GM10847 (cell line): ENCODE measurements around the gene NRK.

ENCODE experiments used
- POLR2A ChIP-seq: IDR thresholded peaks from 2 replicates; pipeline ENCODE4 v1.6.1; 2011; ENCODE audit not compliant: insufficient read length; ENCODE audit errors: extremely low read depth

The NRK gene, protein sequence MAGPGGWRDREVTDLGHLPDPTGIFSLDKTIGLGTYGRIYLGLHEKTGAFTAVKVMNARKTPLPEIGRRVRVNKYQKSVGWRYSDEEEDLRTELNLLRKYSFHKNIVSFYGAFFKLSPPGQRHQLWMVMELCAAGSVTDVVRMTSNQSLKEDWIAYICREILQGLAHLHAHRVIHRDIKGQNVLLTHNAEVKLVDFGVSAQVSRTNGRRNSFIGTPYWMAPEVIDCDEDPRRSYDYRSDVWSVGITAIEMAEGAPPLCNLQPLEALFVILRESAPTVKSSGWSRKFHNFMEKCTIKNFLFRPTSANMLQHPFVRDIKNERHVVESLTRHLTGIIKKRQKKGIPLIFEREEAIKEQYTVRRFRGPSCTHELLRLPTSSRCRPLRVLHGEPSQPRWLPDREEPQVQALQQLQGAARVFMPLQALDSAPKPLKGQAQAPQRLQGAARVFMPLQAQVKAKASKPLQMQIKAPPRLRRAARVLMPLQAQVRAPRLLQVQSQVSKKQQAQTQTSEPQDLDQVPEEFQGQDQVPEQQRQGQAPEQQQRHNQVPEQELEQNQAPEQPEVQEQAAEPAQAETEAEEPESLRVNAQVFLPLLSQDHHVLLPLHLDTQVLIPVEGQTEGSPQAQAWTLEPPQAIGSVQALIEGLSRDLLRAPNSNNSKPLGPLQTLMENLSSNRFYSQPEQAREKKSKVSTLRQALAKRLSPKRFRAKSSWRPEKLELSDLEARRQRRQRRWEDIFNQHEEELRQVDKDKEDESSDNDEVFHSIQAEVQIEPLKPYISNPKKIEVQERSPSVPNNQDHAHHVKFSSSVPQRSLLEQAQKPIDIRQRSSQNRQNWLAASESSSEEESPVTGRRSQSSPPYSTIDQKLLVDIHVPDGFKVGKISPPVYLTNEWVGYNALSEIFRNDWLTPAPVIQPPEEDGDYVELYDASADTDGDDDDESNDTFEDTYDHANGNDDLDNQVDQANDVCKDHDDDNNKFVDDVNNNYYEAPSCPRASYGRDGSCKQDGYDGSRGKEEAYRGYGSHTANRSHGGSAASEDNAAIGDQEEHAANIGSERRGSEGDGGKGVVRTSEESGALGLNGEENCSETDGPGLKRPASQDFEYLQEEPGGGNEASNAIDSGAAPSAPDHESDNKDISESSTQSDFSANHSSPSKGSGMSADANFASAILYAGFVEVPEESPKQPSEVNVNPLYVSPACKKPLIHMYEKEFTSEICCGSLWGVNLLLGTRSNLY (N-terminal part only)

DNA sequence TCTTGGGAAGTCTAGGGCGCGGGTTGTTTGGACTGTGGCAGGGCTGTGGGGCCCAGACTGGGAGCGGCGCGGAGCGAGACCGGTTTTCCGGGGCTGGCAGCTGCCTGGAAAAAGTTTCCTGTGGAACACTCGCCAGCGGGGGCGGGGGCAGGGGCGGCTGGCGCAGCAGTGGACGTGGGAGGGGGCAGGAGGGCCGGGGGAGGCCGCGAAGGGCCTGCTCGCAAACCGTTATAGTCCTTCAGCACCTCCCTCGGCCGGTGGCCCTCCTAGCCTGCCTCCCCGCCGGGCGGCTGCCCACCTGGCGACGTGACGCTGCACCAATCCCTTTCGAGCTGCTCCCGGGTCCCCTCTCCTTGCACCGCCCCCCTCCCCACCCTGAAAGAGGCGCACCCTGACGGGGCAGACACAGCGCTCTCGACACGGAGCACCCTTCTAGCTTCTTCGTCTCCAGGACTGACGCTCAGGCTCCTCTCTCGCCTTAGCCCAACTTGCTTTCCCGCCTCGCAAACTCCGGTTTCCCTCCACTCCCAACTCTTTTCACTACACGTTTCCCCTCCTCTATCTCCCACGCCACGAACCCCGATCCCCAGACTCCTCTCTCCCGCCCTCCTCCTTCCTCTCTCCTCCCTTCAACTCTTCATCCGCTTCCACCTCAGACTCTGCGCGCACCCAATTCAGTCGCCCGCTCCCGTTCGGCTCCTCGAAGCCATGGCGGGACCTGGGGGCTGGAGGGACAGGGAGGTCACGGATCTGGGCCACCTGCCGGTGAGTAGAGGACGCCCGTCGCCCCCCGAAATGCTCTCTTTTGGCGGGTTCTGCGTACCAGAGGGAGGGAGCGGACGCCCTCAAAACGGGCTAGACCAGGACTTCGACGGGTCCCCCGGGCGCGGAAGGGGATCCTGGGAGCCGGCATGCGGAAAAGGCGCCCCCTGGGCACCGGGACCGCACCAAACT, at the start of gene NRK:
NRK (plus strand) TSS at position 402 of the 954 bp plus-strand sequence; CDS start at position 709, 307 bp downstream.
- TF ChIP-seq POLR2A, result no peak

DNA sequence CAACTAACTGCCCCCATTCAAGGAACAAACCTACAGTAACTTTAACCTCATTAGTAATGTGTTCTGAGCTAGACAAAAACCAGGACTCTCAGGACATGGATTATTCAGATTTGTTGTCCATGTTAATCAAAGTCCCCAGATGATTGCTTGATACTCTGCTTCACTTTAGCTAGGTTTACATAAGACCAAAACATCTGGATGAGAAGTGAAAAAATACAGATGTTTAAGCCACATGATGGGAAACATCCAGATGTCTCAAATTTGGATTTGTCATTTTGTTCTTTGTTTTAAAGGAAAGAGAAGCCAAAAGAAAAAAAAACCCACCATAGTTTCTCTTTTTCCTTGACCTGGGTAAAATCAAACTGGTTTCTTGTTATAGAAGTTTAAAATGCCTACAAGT, 48.5 kb upstream of the NRK start:
- no peak for TF ChIP-seq POLR2A

DNA sequence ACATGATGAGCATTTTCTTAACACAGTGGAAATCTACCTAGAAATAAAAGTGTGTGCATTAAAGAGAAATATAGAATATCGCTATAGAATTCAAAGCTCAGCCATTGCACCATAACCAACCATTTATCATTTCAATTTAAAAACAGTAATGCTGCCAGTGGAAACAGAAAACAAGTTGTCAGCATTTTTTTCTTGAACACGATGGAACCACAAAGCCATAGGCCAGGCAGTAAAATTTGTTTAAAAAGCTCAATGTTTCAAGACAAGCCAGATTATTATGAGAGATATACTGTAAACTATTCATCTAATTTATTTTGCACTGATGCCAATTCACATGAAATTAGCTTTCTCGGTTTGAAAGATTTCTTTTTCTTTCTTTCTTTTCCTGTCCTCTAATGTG, 46.7 kb upstream of the NRK start:
- no peak for TF ChIP-seq POLR2A

DNA sequence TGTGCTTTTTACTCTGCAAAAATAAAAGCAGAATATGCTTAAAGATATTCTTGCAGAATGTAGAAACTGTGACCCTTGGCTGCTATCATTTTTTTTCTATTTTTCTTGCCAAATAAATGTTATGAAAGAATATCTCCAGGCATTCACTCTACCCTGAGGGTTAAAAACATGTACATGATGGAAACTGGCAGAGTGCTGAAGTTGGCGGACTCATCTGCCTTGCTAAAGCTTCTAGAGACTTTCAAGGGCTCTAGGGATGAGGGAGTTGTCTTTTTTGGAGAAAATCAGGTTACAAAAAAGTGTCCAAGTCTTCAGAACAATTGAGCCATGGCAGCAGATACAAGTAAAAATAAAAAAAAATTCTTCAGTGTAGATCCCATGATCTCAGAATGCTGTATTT, 40.5 kb upstream of the NRK start:
- TF ChIP-seq POLR2A, result no peak

DNA sequence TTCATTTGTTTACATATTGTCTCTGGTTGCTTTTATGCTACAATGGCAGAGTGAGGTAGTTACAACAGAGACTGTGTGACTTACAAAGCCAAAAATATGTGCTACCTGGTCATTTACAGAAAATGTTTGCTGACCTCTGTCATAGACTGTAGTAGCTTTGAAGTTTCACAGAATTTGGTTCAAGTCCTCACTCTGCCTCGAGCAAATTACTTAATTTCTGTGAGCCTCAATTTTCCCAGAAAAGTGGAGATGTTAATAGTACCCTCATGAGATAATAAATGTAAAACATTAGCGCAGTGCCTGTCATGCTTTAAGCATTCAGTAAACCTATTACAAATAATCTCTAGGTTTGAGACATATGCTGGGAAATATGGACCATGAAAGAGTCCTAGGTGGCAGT, 18.4 kb upstream of the NRK start:
- no peak for TF ChIP-seq POLR2A

DNA sequence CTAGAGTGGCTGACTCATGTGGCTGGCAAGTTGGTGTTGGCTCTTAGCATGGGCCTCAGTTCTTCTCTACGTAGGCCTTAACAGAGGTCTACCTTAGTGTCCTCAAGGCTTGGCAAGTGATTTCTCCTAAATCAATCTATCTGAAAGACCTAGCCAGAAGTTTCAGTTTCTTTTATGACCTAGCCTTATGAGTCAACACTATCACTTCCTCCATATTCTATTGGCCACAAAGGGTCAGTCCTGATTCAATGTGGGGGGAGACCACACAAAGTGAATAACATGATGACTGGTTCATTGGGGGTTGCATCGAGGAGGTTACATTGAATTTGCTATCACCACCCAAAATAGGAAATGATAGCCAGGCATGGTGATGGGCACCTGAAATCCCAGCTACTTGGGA, 5.8 kb upstream of the NRK start:
- TF ChIP-seq POLR2A, result no peak

DNA sequence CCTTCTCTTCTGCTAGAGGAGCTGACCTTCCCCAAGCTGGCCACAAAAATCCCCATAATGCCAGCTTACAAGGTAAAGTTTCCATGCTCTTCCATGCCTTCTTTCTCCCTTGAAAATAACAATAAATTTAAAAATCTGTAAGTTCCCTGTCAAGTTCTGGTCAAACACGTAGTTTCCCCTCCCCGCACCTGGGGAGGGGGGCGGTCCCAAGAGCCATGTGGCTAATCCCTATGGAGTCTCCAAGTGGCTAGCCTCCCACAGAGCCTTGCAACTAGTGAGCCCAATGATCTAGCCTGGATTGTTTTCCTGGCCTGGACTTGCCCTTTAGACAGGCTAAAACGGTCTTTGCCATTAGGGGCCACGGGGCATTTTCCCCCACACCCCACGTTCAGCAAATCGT, 2.1 kb upstream of the NRK start:
- no peak for TF ChIP-seq POLR2A

DNA sequence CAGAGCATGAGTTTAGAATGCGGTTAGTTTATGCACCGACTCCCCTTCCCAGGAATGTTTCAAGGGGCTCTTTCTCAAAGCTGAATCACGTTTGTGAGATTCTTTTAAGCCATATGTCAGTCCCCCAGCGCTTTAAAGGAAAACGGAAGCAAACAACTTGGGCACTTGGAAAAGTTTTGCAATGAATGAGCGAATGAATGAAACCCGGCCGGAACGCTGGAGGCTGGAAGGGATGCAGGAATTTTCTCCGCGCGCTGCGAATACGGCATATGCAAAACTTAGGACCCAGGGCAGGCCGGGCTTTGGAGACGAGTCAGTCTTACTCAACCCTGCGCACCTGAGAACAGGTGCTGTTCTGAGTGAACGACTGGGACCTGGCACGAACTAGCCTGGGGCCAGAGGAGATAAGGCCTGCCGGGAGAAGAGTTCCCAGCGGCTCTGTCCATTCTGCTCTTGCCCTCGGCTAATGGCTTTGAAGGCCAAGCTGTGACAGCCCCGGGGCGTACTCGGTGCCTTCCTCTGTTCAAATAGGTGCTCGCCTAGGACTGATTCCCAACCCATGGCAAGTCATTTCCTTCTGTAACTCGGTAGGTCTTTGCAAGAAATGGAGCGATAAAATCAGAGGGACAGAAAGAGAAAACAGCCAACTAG, 743 bp upstream of the NRK start:
- no peak for TF ChIP-seq POLR2A

DNA sequence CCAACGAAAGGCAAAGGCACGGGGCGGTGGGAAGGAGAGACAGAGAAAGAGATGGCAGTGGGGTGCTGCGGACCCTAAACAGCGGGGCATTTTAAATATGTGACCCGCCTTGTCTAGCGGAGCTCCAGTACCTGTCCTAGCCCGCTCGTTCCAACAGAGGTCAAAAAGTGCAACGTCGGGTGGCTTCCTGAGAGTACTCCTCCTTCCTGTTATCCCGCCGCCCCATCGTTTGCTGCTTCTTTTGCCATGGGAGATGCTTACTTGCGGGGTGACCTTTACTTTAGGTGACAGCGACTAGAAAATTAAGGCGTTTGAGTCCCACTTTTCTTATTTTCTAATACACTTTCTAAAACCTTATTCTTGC, 735 bp downstream of the NRK start:
- no peak for TF ChIP-seq POLR2A

DNA sequence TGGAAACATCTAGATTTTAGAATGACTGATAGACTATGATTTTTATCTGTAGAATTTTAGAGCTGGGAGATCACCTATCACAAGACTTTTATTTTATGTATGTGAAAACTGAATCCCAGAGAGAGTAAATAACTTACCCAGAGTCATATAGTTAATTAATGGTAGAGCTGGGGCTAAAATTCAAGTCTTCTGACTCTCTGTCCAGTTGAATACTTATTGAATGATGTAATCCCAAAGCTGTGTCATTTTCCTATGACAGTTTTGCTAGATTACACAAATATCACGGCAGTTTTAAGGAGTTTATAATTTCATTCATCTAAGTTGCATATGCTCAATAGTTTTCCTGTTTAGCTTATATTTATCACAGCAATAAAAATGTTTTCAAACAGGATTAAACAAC, 6.7 kb downstream of the NRK start:
- TF ChIP-seq POLR2A, result no peak

DNA sequence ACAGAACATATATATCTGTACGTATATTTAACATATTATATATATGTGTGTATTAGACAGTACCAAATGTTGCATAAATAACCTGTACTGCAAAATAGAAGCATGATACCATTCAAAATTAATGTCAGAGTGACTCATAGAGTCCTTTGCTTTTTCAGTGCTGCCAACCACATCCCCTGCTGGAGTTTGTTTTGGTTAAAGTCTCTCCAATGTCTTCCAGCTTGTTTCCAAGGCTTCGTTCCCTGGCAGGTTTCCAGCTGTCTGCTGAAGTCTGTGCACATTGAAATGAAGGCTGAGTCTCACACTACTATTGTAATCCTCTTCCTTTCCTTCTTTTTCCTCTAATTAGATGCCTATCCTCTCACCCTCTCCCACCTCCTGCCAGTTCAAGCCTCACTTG, 14.9 kb downstream of the NRK start:
- TF ChIP-seq POLR2A, result no peak

DNA sequence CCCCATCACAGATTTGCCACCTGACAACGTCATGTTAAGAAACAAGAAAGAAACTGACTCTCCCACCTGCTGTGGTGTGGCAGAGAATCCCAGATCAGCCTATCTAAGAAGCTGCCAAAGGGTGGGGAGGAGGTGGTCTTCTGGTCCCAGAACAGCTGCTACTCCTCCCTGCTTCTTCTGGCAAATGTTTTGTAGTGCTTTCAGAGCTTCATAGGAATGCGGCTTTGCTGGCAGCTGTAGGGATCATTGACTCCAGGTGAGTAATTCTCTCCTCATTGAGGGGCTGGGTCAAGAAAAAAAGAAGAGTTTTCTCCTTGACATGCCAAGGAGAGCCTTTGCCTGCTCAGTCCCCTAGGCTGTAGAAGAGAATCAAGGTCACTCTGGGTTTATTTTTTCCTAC, 23.3 kb downstream of the NRK start:
- no peak for TF ChIP-seq POLR2A

DNA sequence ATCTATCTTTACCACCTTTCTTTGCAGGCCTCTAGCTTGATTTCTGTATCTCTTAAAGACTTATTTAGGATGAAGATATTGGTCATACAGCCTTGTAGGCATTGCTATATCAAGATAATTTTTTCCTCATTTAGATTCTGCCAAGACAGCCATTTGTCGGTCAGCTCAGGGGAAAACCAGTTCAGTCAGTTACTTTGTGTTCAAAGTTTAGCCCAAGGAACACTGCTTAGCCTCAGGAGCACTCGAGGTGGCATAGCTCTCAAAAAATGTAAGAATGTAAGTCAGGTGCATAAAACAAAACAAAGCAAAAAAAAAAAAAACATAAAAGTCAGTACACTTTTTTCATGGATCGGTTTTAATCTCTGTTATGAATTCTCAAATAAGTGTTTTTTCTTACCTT, 43.4 kb downstream of the NRK start:
- TF ChIP-seq POLR2A, result no peak

DNA sequence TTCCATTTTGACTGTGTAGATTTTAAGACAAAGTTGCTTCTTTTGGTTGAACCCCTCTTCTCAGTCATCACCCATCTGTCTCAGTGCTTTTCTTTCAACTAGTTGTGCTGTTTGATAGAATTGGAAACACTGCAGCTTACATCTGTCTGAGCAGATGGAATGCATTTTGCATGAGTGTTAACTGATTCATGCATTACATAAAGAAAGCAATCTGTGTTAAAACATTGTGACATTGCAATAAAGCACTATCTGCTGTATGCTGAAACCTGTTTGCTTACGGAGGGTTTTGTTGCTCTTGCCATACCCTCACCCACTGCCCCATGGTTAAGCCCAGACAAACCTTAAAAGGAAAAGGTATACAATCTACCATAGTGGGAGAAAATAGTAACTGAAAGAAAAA, 47.4 kb downstream of the NRK start:
- no peak for TF ChIP-seq POLR2A
